HEK293 (cell line): ENCODE results near the gene REM2.

Experiments used
- CTCF ChIA-PET: fragments of 350-600 bp; formaldehyde crosslinking; extraction: SDS; loops from one replicate; lab custom pipeline; 2021; ENCODE audit warnings: antibody characterized with exemption; lab: Yijun Ruan, JAX
- POLR2A ChIA-PET: fragments of 300-600 bp; formaldehyde crosslinking; extraction: SDS; loops from one replicate; lab custom pipeline; 2020; ENCODE audit warnings: antibody characterized with exemption, inconsistent platforms; lab: Yijun Ruan, JAX
- H3K27ac ChIP-seq: fragments of 200-500 bp; sonication (Bioruptor generic); 2 replicates; pipeline ENCODE4 v1.5.1; 2014; ENCODE audit warnings: low read depth, low read length, control low read depth, inconsistent platforms; ENCODE audit errors: extremely low read depth
- H3K36me3 ChIP-seq, 2 experiments: fragments of 200-500 bp in 1 of 2; sonication (Bioruptor generic) in 1 of 2; 1 replicate in 1 of 2; 2 replicates in 1 of 2; pipeline ENCODE4 v1.5.1; 2014 to 2017; ENCODE audit warnings: inconsistent platforms in 2 of 2, low read length in 2 of 2; ENCODE audit not compliant: control insufficient read depth in 2 of 2, insufficient read depth in 1 of 2
- H3K4me1 ChIP-seq: fragments of 200-500 bp; sonication (Bioruptor generic); 2 replicates; pipeline ENCODE4 v1.5.1; 2014; ENCODE audit warnings: mild to moderate bottlenecking, low read length, inconsistent platforms; ENCODE audit not compliant: control insufficient read depth, insufficient read depth
- H3K4me3 ChIP-seq: 2 replicates; pipeline ENCODE4 v1.5.1; 2011; ENCODE audit warnings: low read depth, mild to moderate bottlenecking, control low read depth, low read length, moderate library complexity
- H3K9me3 ChIP-seq: fragments of 200-500 bp; sonication (Bioruptor generic); 2 replicates; pipeline ENCODE4 v1.5.1; 2014; ENCODE audit warnings: low read depth, low read length, inconsistent platforms; ENCODE audit not compliant: control insufficient read depth, insufficient read depth
- ELK4 ChIP-seq: IDR thresholded peaks from 2 replicates; pipeline ENCODE4 v1.6.1; 2011; ENCODE audit warnings: mild to moderate bottlenecking, low read depth, low read length, borderline replicate concordance
- KLF16 ChIP-seq: fragments of 450-650 bp; formaldehyde crosslinking; IDR thresholded peaks from 2 replicates; pipeline ENCODE4 v1.5.1; 2017; ENCODE audit warnings: missing biosample characterization, missing genetic modification characterization
- OSR2 ChIP-seq: fragments of 450-650 bp; formaldehyde crosslinking; IDR thresholded peaks from 2 replicates; pipeline ENCODE4 v1.5.1; 2016; ENCODE audit warnings: missing biosample characterization, missing genetic modification characterization
- PRDM10 ChIP-seq: fragments of 450-650 bp; formaldehyde crosslinking; IDR thresholded peaks from 2 replicates; pipeline ENCODE4 v1.5.1; 2016; ENCODE audit warnings: missing biosample characterization, missing genetic modification characterization
- PRDM6 ChIP-seq: fragments of 450-650 bp; formaldehyde crosslinking; IDR thresholded peaks from 2 replicates; pipeline ENCODE4 v1.5.1; 2017; ENCODE audit warnings: missing biosample characterization, missing genetic modification characterization
- SP2 ChIP-seq: fragments of 450-650 bp; formaldehyde crosslinking; IDR thresholded peaks from 2 replicates; pipeline ENCODE4 v1.5.1; 2016; ENCODE audit warnings: missing biosample characterization, missing genetic modification characterization
- ZBTB6 ChIP-seq: fragments of 450-650 bp; formaldehyde crosslinking; IDR thresholded peaks from 2 replicates; pipeline ENCODE4 v1.5.1; 2017; ENCODE audit warnings: missing biosample characterization, missing genetic modification characterization
- ZBTB8A ChIP-seq: fragments of 450-650 bp; formaldehyde crosslinking; IDR thresholded peaks from 2 replicates; pipeline ENCODE4 v1.5.1; 2016; ENCODE audit warnings: missing biosample characterization, missing genetic modification characterization
- ZIC2 ChIP-seq: fragments of 450-650 bp; formaldehyde crosslinking; IDR thresholded peaks from 2 replicates; pipeline ENCODE4 v1.5.1; 2016; ENCODE audit warnings: missing biosample characterization, missing genetic modification characterization
- ZNF133 ChIP-seq: fragments of 450-650 bp; formaldehyde crosslinking; IDR thresholded peaks from 2 replicates; pipeline ENCODE4 v1.5.1; 2016; ENCODE audit warnings: missing biosample characterization, missing genetic modification characterization
- ZNF138 ChIP-seq: fragments of 450-650 bp; formaldehyde crosslinking; IDR thresholded peaks from 2 replicates; pipeline ENCODE4 v1.5.1; 2016; ENCODE audit warnings: missing biosample characterization, missing genetic modification characterization, borderline replicate concordance
- ZNF175 ChIP-seq: fragments of 450-650 bp; formaldehyde crosslinking; IDR thresholded peaks from 2 replicates; pipeline ENCODE4 v1.5.1; 2016; ENCODE audit warnings: missing biosample characterization, missing genetic modification characterization
- ZNF280C ChIP-seq: fragments of 450-650 bp; formaldehyde crosslinking; IDR thresholded peaks from 2 replicates; pipeline ENCODE4 v1.5.1; 2016; ENCODE audit warnings: missing biosample characterization, missing genetic modification characterization
- ZNF350 ChIP-seq: fragments of 450-650 bp; formaldehyde crosslinking; IDR thresholded peaks from 2 replicates; pipeline ENCODE4 v1.5.0; 2017; ENCODE audit warnings: missing biosample characterization, mild to moderate bottlenecking, missing genetic modification characterization
- ZNF580 ChIP-seq: fragments of 450-650 bp; formaldehyde crosslinking; IDR thresholded peaks from 2 replicates; pipeline ENCODE4 v1.5.1; 2016; ENCODE audit warnings: missing biosample characterization, missing genetic modification characterization
- ZNF664 ChIP-seq: fragments of 450-650 bp; formaldehyde crosslinking; IDR thresholded peaks from 2 replicates; pipeline ENCODE4 v1.5.1; 2016; ENCODE audit warnings: missing biosample characterization, missing genetic modification characterization
- ZNF692 ChIP-seq: fragments of 450-650 bp; formaldehyde crosslinking; IDR thresholded peaks from 2 replicates; pipeline ENCODE4 v1.5.1; 2016; ENCODE audit warnings: missing biosample characterization, missing genetic modification characterization
- ZNF747 ChIP-seq: fragments of 450-650 bp; formaldehyde crosslinking; IDR thresholded peaks from 2 replicates; pipeline ENCODE4 v1.5.1; 2016; ENCODE audit warnings: missing biosample characterization, missing genetic modification characterization
- ZSCAN16 ChIP-seq: fragments of 450-650 bp; formaldehyde crosslinking; IDR thresholded peaks from 2 replicates; pipeline ENCODE4 v1.5.1; 2016; ENCODE audit warnings: missing biosample characterization, missing genetic modification characterization
- ZSCAN18 ChIP-seq: fragments of 450-650 bp; formaldehyde crosslinking; IDR thresholded peaks from 2 replicates; pipeline ENCODE4 v1.5.1; 2016; ENCODE audit warnings: missing biosample characterization, missing genetic modification characterization
- ZXDB ChIP-seq: fragments of 450-650 bp; formaldehyde crosslinking; IDR thresholded peaks from 2 replicates; pipeline ENCODE4 v1.5.1; 2016; ENCODE audit warnings: missing biosample characterization, missing genetic modification characterization

Gene REM2

GRCh38 chr14:22864979-22865378 lies 18.0 kb upstream of the REM2 start (continued):
- TF ChIP-seq PRDM10 (tag by site-specific recombination) (no peak), SP2 (no peak), ZBTB6 (tag by site-specific recombination) (no peak), ZNF138 (no peak)

- no peak overlapping the region for H3K4me3 ChIP-seq
- POLR2A ChIA-PET, result interaction anchor here (0.6 kb wide), 1 partner anchor 89 kb away, joined by 3 read pairs; no protein-coding TSS in a partner anchor
- H3K4me1 ChIP-seq, result peaks cover 4% of the 10 kb centered on the region
- CTCF ChIA-PET, result interaction anchor here (0.6 to 1.6 kb wide), 7 partner anchors 13 to 309 kb away, joined by 3 to 5 read pairs (median 4); partner anchors contain the start of gene REM2
- H3K36me3 ChIP-seq, result no peaks in the 10 kb centered on the region
- H3K27ac ChIP-seq, result no peak overlapping the region
- H3K9me3 ChIP-seq, result no peaks in the 10 kb centered on the region
- 0 out of 2 replicates have a peak, but pooled peaks have one; percentile 8 for TF ChIP-seq PRDM6
- TF ChIP-seq ZNF692 (tag by site-specific recombination), result 0 out of 2 replicates have a peak, but pooled peaks have one; percentile 28
- TF ChIP-seq ZNF280C, result no peak
- TF ChIP-seq ZNF175 (tag by site-specific recombination), result no peak
- no peak for TF ChIP-seq ZNF747
- no peak for TF ChIP-seq ELK4
- no peak for TF ChIP-seq ZNF350 (tag by site-specific recombination)
- peak; percentile 52; the same call in 1 of the 2 replicates for TF ChIP-seq ZIC2 (tag by site-specific recombination)
- no peak for TF ChIP-seq ZNF133 (tag by site-specific recombination)
- TF ChIP-seq ZNF664 (tag by site-specific recombination), result peak; percentile 89
- 0 out of 2 replicates have a peak, but pooled peaks have one; percentile 41 for TF ChIP-seq ZNF580 (tag by site-specific recombination)
- no peak for TF ChIP-seq ZSCAN16
- TF ChIP-seq OSR2 (tag by site-specific recombination), result peak; percentile 55; the same call in 1 of the 2 replicates
- no peak for TF ChIP-seq ZSCAN18
- TF ChIP-seq KLF16 (tag by site-specific recombination), result no peak
- 0 out of 2 replicates have a peak, but pooled peaks have one; percentile 25 for TF ChIP-seq ZBTB8A (tag by site-specific recombination)
- TF ChIP-seq ZXDB, result 0 out of 2 replicates have a peak, but pooled peaks have one; percentile 18
These were observed 17.3 kb upstream of the REM2 start for GRCh38 chr14:22865424-22866405.
